Measurements from ENCODE around the gene WDR81.
"Not testable (repeated sequence)": the region's sequence is repeated elsewhere in the genome, so short reads cannot be mapped to it uniquely, and the experiment has no call there.

The WDR81 gene

DNA sequence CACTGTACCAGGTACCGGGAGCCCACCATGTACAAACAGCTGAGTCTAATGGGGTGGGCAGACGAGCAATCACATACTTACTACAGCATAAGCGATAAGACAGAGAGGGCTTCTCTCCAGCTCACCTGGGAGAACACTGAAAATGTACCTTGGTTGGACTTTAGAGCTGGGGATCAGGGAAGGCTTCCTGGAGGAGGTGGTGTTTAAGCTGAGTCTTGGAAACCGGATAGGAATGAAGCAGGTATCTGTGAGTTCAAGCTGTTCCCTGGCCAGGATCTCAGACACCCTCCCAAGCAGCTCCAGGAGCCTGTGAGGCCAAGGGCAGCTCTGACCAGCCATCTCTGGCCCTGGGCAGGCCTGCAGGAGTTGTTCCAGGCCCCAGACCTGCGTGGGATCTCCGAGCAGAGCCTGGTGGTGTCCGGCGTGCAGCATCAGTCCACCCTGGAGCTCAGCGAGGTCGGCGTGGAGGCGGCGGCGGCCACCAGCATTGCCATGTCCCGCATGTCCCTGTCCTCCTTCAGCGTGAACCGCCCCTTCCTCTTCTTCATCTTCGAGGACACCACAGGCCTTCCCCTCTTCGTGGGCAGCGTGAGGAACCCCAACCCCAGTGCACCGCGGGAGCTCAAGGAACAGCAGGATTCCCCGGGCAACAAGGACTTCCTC, 29.4 kb downstream of the WDR81 start:
- no peak for DNase-seq (ENCODE audit: low read depth, low spot score)

DNA sequence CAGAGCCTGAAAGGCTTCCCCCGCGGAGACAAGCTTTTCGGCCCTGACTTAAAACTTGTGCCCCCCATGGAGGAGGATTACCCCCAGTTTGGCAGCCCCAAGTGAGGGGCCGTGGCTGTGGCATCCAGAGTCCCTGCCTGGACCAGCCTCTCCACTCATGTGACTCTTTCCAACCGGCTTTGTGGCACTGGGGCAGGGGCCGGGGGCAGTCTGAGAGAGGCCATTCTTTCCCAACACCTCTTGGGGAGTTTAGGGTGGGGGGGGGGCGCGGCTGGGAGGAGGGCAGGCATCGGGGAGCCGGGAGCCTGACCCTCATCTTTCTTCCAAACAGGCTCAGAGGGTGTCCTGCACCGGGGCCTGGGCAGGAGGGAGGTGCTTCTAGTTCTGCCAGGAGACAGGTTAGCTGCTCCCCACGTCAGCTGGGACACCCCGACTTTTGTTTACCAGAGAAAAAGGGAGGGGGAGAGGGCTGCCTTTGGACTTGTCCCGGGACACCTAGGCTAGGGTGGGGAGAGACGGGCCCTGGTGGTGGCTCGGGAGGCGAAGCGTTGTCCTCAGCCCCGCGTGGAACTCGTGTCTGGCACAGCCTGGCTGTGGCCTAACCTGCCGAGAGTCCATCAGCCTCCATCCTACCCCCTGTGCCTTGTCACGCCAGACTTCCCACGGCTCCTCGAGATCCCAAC, 30.1 kb downstream of the WDR81 start:
- DNase-seq (ENCODE audit: low read depth, low spot score), result no peak

DNA sequence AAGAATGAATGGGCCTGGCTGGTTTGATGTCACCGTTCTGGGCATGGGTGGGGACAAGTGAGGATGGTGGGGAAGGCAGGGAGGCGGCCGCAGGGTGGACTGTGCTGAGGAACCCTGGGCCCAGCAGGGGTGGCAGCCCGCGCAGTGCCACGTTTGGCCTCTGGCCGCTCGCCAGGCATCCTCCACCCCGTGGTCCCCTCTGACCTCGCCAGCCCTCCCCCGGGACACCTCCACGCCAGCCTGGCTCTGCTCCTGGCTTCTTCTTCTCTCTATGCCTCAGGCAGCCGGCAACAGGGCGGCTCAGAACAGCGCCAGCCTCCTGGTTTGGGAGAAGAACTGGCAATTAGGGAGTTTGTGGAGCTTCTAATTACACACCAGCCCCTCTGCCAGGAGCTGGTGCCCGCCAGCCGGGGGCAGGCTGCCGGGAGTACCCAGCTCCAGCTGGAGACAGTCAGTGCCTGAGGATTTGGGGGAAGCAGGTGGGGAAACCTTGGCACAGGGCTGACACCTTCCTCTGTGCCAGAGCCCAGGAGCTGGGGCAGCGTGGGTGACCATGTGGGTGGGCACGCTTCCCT, 30.8 kb downstream of the WDR81 start:
- DNase-seq (ENCODE audit: low read depth, low spot score), result no peak

DNA sequence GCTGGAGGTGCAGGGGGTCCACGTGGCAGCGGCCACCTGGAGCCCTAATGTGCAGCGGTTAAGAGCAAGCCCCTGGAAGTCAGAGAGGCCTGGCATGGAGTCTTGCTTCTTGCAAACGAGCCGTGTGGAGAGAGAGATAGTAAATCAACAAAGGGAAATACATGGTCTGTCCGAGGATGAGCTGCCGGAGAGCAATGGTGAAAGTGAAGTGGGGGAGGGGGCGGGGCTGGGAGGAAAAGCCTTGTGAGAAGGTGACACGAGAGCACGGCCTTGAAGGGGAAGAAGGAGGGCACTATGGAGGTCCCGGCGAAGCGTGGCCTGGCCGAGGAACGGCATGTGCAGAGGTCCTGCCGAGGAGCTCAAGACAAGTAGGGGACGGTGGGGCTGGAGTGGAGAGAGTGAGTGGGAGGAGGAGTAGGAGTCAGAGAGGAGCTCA, 31.3 kb downstream of the WDR81 start:
- DNase-seq (ENCODE audit: low read depth, low spot score), result no peak

DNA sequence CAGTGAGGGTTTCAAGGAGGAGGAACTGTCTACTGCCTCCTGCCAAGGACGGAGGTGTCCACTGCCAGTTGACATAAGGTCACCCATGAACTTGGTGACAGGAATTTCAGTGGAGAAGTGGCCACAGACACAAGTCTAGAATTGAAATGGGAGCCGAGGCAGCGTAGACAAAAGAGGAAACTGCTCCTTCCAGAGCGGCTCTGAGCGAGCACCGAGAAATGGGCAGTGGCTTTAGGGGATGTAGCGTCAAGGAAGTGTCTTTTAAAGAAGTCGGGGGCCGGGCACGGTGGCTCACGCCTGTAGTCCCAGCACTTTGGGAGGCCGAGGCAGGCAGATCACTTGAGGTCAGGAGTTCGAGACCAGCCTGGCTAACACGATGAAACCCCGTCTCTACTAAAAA, 34.3 kb downstream of the WDR81 start:
- no peak for DNase-seq (ENCODE audit: low read depth, low spot score)

DNA sequence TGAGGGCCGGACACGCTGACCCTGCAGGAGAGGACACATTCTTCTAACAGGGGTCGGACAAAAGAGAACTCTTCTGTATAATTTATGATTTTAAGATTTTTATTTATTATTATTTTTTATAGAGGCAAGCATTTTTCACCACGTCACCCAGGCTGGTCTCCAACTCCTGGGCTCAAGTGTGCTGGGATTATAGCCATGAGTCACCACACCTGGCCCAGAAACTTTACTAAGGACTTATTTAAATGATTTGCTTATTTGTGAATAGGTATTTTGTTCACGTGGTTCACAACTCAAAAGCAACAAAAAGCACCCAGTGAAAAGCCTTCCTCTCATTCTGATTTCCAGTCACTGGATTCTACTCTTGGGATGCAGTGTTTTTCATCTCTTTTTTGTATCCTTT, 35.0 kb downstream of the WDR81 start:
- no peak for DNase-seq (ENCODE audit: low read depth, low spot score)

DNA sequence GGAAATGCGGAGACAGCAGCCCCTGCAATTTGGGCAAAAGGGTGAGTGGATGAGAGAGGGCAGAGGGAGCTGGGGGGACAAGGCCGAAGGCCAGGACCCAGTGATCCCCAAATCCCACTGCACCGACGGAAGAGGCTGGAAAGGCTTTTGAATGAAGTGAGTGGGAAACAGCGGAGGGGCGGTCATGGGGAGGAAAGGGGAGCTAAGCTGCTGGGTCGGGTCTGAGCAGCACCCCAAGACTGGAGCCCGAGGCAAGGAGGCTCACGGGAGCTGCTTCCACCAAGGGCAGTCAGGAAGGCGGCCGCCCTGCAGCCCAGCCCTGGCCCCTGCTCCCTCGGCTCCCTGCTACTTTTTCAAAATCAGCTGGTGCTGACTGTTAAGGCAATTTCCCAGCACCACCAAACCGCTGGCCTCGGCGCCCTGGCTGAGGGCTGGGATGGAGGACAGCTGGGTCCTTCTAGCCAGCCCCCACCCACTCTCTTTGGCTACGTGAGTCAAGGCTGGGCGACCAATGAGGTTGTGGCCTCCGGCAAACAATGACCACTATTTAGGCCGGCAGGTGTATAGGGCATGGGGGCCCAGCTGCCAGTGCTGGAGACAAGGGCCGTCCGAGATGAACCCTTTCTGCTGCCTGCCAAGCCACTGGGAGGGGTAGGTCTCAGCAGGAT, 37.9 kb downstream of the WDR81 start:
- DNase-seq (ENCODE audit: low read depth, low spot score), result no peak

DNA sequence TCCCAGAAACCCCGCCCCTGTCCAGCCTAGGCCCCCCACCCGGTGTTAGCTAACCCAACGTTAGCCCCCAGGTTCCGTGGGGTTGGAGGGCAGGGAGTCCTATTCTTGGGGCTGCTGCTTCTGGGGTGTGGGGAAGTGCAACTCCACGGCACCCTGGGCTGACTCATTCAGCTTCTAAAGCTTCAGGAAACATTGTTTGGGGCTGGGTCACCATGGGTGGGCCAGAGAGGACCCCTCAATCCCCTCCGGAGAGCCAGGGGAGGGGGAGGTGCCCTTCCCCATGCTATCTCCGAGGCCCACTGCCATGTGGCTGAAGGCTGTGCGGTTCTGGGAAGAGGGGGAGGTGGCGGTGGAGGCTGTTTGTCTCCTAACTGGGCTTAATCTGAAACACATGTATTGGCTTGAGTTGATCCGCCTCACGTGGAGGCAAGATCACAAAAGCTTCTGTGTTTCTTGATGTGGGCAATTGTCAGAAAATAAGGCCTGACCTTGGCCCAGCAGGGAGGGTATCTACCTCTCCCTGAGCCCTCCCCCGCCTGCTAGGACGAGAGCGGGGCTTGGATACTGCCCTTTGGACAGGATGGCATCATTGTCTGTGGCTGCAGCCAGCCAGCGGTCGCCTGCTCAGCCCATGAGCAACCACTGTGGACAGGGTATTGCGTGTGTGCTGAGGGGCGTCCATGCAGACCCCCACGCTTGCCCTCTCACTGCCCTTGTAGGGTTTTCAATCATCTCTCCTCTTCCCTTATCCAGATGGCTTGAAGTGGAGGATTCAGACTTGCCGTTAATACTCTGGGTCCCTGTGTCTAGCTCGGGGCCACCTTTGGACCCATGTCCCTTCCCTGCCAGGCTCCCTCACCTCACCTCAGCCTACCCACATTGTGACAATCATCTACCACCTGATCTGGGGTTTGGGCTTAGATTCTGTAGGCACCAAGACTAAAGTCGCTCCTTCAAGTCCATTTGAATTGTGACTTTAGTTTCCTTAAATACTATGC, 38.7 kb downstream of the WDR81 start:
- DNase-seq (ENCODE audit: low read depth, low spot score), result peak; percentile 92

DNA sequence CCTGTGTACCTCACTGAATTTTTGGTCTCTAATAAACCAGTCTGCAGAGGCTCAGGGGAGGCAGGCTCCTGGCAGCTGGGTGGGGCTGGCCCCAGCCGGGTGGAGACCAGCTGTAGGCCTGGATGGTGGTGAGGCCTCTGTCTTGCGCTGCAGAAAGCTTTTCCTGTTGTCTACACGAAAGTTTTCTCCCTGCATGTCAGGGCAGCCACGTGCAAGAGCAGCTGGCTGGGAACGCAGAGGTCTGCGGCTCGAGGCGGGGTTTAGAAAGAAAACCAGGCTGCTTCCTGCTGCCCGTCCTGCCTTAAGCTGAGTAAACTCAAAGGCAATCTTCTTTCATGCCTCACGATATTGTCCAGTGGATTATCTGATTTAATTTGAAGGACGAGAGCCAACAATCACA, 39.8 kb downstream of the WDR81 start:
- DNase-seq (ENCODE audit: low read depth, low spot score), result peak; percentile 73

DNA sequence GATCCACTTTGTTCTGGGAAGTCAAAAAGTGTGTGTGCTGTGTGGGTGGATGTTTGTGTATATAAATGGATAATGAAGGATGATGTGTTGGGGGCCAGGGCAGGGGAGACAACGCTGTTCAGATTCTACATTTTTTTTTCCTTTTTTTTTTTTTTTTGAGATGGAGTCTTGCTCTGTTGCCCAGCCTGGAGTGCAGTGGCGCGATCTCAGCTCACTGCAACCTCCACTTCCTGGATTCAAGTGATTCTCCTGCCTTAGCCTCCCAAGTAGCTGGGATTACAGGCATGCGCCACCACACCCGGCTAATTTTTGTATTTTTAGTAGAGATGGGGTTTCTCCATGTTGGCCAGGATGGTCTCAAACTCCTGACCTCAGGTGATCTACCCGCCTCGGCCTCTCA, 40.2 kb downstream of the WDR81 start:
- not testable (repeated sequence) for DNase-seq (ENCODE audit: low read depth, low spot score)

DNA sequence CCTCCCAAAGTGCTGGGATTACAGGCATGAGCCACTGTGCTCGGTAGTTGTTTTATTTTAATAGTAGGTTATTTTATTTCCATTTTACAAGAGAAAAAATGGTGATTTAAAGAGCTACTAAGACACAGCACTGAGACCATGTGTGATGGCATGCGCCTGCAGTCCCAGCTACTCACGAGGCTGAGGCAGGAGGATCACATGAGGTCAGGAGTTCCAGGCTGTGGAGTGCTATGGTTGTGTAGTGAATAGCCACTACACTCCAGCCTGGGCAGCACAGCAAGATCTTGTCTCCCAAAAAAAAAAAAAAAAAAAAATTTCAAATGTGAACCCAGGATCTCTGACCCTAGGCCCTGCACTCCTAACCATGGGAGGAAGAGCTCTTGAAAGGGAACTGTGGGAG, 41.1 kb downstream of the WDR81 start:
- DNase-seq (ENCODE audit: low read depth, low spot score), result no peak

DNA sequence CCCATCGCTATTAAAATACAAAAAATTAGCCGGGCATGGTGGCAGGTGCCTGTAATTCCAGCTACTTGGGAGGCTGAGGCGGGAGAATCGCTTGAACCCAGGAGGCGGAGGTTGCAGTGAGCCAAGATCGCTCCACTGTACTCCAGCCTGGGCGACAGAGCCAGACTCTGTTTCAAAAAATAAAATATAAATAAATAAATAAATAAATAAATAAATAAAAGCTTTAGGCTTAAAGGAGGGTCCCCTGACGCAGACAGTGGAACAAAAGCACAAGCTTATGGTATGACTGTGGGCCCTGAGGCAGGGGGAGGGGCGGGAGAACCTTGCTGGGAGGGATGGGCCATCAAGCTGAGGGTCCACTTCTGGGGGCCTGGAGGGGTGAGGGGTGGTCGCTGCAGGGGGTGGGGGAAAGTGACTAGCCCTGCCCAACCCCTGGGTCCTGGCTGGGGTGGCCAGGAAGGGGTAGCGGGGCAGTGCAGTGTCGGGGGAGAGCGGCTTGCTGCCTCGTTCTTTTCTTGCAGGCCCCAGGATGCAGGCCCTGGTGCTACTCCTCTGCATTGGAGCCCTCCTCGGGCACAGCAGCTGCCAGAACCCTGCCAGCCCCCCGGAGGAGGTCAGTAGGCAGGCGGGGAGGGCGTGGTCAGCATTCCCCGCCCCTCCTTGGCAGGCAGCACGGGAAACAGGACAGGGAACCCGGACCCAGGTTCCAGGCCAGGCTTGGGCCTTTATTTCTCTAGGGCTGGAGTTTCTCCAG, 42.1 kb downstream of the WDR81 start:
- DNase-seq (ENCODE audit: low read depth, low spot score), result no peak

DNA sequence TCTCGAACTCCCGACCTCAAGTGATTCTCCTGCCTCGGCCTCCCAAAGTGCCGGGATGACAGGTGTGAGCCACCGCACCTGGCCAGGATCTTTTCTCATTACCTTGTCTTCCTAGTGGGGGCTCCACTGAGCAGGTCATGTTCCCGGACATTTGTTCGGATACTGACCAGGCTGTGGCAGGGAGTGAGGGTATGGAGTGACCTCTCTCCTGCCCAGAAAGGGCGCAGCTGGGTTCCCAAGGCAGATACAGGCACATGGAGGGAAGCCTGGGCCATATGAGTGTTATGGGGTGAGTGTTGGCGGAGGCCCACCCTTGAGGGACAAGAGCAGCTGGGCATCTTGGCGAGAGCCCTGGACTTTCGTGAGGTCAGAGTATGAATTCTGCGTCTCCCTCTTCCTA, 42.9 kb downstream of the WDR81 start:
- DNase-seq (ENCODE audit: low read depth, low spot score), result no peak

DNA sequence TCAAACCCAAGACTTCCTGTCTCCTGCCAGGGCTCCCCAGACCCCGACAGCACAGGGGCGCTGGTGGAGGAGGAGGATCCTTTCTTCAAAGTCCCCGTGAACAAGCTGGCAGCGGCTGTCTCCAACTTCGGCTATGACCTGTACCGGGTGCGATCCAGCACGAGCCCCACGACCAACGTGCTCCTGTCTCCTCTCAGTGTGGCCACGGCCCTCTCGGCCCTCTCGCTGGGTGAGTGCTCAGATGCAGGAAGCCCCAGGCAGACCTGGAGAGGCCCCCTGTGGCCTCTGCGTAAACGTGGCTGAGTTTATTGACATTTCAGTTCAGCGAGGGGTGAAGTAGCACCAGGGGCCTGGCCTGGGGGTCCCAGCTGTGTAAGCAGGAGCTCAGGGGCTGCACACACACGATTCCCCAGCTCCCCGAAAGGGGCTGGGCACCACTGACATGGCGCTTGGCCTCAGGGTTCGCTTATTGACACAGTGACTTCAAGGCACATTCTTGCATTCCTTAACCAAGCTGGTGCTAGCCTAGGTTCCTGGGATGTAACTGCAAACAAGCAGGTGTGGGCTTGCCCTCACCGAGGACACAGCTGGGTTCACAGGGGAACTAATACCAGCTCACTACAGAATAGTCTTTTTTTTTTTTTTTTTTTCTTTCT, 45.4 kb downstream of the WDR81 start:
- DNase-seq (ENCODE audit: low read depth, low spot score), result peak; percentile 95

DNA sequence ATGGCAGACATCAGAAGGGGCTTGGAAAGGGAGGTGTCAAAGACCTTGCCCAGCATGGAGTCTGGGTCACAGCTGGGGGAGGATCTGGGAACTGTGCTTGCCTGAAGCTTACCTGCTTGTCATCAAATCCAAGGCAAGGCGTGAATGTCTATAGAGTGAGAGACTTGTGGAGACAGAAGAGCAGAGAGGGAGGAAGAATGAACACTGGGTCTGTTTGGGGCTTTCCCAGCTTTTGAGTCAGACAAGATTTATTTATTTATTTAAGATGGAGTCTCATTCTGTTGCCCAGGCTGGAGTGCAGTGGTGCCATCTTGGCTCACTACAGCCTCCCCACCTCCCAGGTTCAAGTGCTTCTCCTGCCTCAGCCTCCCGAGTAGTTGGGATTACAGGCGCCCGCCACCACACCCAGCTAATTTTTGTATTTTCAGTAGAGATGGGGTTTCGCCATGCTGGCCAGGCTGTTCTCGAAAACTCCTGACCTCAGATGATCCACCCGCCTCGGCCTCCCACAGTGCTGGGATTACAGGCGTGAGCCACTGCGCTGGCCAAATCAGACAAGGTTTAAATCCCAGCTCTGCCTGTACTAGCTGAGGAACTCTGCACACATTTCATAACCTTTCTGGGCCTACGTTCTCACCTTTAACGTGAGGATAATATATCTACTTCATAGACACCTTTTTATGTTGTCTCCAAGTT, 48.6 kb downstream of the WDR81 start:
- not testable (repeated sequence) for DNase-seq (ENCODE audit: low read depth, low spot score)

DNA sequence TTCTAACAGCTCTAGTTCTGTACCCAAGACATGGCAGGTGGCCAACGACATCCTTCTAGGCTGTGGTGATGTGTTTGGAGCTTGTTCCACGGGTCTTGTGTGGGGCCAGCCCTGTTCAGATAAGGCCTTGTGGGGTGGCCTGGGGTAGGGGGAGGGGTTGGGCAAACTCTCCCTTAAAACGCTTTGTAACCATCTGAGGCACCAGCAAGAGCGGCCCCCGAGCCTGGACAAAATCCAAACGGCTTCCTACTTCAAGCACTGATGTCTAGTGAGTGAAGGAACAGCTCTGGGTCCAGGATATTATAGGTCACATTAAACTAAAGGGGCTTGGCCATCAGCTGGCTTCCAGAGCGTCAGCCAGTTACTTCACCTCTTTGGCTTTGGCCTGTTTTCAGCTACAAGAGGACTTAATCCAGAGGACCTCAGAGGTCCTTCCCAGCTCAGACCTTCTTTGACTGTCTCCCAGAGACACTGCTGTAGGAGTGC, 49.2 kb downstream of the WDR81 start:
- DNase-seq (ENCODE audit: low read depth, low spot score), result no peak

DNA sequence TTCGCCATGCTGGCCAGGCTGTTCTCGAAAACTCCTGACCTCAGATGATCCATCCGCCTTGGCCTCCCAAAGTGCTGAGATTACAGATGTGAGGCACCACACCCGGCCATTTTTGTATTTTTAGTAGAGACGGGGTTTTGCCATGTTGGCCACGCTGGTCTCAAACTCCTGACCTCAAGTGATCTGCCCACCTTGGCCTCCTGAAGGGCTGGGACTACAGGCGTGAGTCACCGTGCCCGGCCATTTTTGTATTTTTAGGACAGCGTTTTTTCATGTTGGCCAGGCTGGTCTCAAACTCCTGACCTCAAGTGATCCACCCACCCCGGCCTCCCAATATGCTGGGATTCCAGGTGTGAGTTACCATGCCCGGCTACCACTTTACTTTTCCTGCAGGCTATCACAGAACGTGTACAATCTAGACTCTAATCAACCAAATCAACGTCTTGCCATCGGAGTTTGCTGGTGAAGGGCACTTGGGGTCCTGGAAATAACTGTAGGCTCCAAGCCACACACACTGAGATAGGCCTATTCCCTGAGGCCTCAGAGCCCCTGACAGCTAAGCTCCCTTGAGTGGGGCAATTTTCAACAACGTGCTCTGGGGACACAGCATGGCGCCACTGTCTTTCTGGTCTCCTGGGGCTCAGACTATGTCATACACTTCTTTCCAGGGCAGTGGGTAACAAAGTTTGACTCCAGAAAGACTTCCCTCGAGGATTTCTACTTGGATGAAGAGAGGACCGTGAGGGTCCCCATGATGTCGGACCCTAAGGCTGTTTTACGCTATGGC, 50.1 kb downstream of the WDR81 start:
- no peak for DNase-seq (ENCODE audit: low read depth, low spot score)

DNA sequence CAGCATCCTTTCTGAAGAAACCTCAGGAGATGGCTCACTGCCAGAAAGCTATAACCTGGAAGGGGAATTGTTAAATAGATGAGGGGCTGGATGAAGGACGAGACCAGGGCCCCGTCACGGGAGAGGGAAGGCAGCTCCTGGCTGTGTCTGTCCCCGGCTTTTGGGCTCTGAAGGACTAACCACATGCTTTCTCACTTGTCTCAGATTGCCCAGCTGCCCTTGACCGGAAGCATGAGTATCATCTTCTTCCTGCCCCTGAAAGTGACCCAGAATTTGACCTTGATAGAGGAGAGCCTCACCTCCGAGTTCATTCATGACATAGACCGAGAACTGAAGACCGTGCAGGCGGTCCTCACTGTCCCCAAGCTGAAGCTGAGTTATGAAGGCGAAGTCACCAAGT, 51.8 kb downstream of the WDR81 start:
- no peak for DNase-seq (ENCODE audit: low read depth, low spot score)

DNA sequence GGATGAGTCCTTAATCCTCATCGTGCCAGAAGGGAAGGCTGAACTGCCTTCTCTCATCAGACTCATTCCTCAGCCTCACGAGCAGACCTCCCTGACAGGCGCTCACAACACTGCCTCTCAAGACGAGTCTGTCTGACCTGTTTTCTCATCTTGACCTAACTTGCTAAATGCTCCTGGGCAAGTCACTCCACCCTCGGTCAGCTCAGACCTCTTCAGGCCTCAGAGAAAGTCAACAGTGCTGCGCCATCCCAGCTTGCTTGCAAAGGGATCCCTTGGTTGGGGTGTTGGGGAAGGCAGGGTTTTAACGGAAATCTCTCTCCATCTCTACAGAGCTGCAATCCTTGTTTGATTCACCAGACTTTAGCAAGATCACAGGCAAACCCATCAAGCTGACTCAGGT, 52.4 kb downstream of the WDR81 start:
- DNase-seq (ENCODE audit: low read depth, low spot score), result no peak
